Caco-2 (cell line): ENCODE data around the gene NOLC1. TPM values are rescaled to one million over a fixed set of nuclear protein-coding genes. Genes with fewer than 3 reads are reported as not detected.

Source experiments
- Bru-seq: library from RNA; stranded (reverse); fragments of 400-500 nt; gene quantifications from one replicate; lab custom pipeline; 2021; lab: Mats Ljungman, UMichigan
- BruChase-seq, 2 experiments: library from RNA; stranded (reverse); fragments of 400-500 nt; gene quantifications; one replicate each; lab custom pipeline; 2021; lab: Mats Ljungman, UMichigan
- BruUV-seq: library from RNA; stranded (reverse); fragments of 400-500 nt; replicated peaks from 2 replicates; lab custom pipeline; 2021; lab: Mats Ljungman, UMichigan
- CTCF ChIA-PET: fragments of 300-600 bp; sonication (Branson Sonifier 250); formaldehyde crosslinking; loops from one replicate; lab custom pipeline; 2022; ENCODE audit warnings: antibody characterized with exemption; lab: Charles Lee
- POLR2A ChIA-PET: fragments of 300-600 bp; sonication (Branson Sonifier 250); formaldehyde crosslinking; loops from one replicate; lab custom pipeline; 2022; ENCODE audit warnings: antibody characterized with exemption; lab: Charles Lee
- DNase-seq, 2 experiments: peaks; one replicate each; pipeline versions ENCODE4 v3.0.0 to v3.0.0-alpha.2; 2020 to 2022
- H3K27me3 ChIP-seq: replicated peaks from 2 replicates; pipeline ENCODE4 v1.6.0; 2011; ENCODE audit warnings: low read length; ENCODE audit not compliant: control insufficient read depth, insufficient read depth
- H3K36me3 ChIP-seq: 2 replicates; pipeline ENCODE4 v1.5.1; 2011; ENCODE audit warnings: low read length; ENCODE audit not compliant: control insufficient read depth, insufficient read depth
- H3K4me1 ChIP-seq: fragments of 250-450 bp; sonication (Bioruptor Pico); 2 replicates; pipeline ENCODE4 v1.5.1; 2020; ENCODE audit warnings: mild to moderate bottlenecking
- H3K4me3 ChIP-seq: 2 replicates; pipeline ENCODE4 v1.5.1; 2011; ENCODE audit warnings: low read depth, mild to moderate bottlenecking, control low read depth, low read length
- H3K9me3 ChIP-seq: fragments of 250-450 bp; sonication (Bioruptor Pico); 2 replicates; pipeline ENCODE4 v1.5.1; 2020; ENCODE audit warnings: mild to moderate bottlenecking, moderate library complexity
- H3K27ac Mint-ChIP-seq: one replicate; pipeline ENCODE4 v1.8.0; 2022; ENCODE audit warnings: mixed read lengths; ENCODE audit not compliant: unreplicated experiment
- H3K27me3 Mint-ChIP-seq: one replicate; pipeline ENCODE4 v1.8.0; 2022; ENCODE audit warnings: mixed read lengths; ENCODE audit not compliant: insufficient read depth, unreplicated experiment
- H3K36me3 Mint-ChIP-seq: one replicate; pipeline ENCODE4 v1.8.0; 2022; ENCODE audit warnings: mild to moderate bottlenecking, mixed read lengths; ENCODE audit not compliant: insufficient read depth, unreplicated experiment
- H3K4me1 Mint-ChIP-seq: one replicate; pipeline ENCODE4 v1.8.0; 2022; ENCODE audit warnings: low read depth, mixed read lengths; ENCODE audit not compliant: unreplicated experiment
- H3K4me3 Mint-ChIP-seq: one replicate; pipeline ENCODE4 v1.8.0; 2022; ENCODE audit warnings: mild to moderate bottlenecking, moderate library complexity, mixed read lengths; ENCODE audit not compliant: unreplicated experiment
- H3K9me3 Mint-ChIP-seq: one replicate; pipeline ENCODE4 v1.8.0; 2022; ENCODE audit warnings: mixed read lengths; ENCODE audit not compliant: unreplicated experiment
- CTCF ChIP-seq, 2 experiments: fragments of 200-600 bp in 1 of 2; IDR thresholded peaks; 1 replicate in 1 of 2; 2 replicates in 1 of 2; pipeline versions ENCODE4 v1.5.1 to v1.8.0; 2011 to 2022; ENCODE audit warnings: antibody characterized with exemption in 1 of 2, control low read depth in 1 of 2, inconsistent platforms in 1 of 2, low read depth in 1 of 2, low read length in 1 of 2, mild to moderate bottlenecking in 1 of 2, moderate library complexity in 1 of 2; ENCODE audit not compliant: insufficient read depth in 1 of 2, severe bottlenecking in 1 of 2, unreplicated experiment in 1 of 2
- intact Hi-C: fragments of 100-400 bp; cut with micrococcal nuclease; formaldehyde crosslinking; loops from one replicate; pipeline ENCODE4 v1.10.0; 2022; ENCODE audit not compliant: unreplicated experiment
- long read RNA-seq: library from polyadenylated mRNA; stranded (forward); transcript quantifications from one replicate; pipeline ENCODE4 v2.0.0, GENCODE V29; 2022
- total RNA-seq: library from RNA; stranded (reverse); gene quantifications from 2 replicates; pipeline ENCODE4 v1.2.3, GENCODE V29; 2022

The NOLC1 gene
- total RNA-seq (137 and 147 TPM in 2 replicates), Bru-seq, nascent RNA (percentile 97 among the genes with signal in this experiment), BruChase-seq, experiment 1, labeled RNA remaining after a 2-hour chase (percentile 99 among the genes with signal in this experiment), BruChase-seq, experiment 2, labeled RNA remaining after a 6-hour chase (percentile 99 among the genes with signal in this experiment)
- long read RNA-seq, transcript NOLC1-207 (13 exons, 2,441 nt), result major isoform, 136 of 364 reads
- long read RNA-seq, transcript NOLC1-202 (13 exons, 3,967 nt), result minor isoform, 26 of 364 reads
- long read RNA-seq, transcript NOLC1-209 (13 exons, 3,932 nt), result minor isoform, 97 of 364 reads
- long read RNA-seq, partial matches to known transcripts, result 53 of 364 reads
- long read RNA-seq, other reads (novel, unspliced or antisense), result 51 of 364 reads

- peak; percentile 99 for DNase-seq
- ChIA-PET POLR2A (interaction anchor here (0.6 to 1.6 kb wide), 6 partner anchors 8 to 94 kb away, joined by 4 to 7 read pairs (median 5); partner anchors contain the start of gene GBF1), CTCF (interaction anchor here (0.5 to 1.4 kb wide), 5 partner anchors 17 to 350 kb away, joined by 3 to 7 read pairs (median 3); partner anchors contain the start of gene ACTR1A)
- H3K4me3 ChIP-seq, result peak within 1 kb of the TSS; percentile 87
- no peaks in the 10 kb centered on the region for H3K27me3 ChIP-seq
- peaks cover 26% of the 10 kb centered on the region for H3K4me1 ChIP-seq
- no TSS peak for BruUV-seq
- TF ChIP-seq CTCF (IDR thresholded peaks at IDR 0.05; ENCODE audit: insufficient read depth in 1 of 2, low read depth in 1 of 2, low read length in 1 of 2, severe bottlenecking in 1 of 2, unreplicated experiment in 1 of 2), result no peak
- H3K36me3 ChIP-seq, result peaks cover 8% of the 10 kb centered on the region
- Mint-ChIP-seq H3K9me3 (no peaks in the 10 kb centered on the region), H3K4me3 (peak within 1 kb of the TSS; percentile 91), H3K4me1 (peaks cover 30% of the 10 kb centered on the region), H3K27ac (peak within 1 kb of the TSS; percentile 99), H3K36me3 (peaks cover 97% of the 10 kb centered on the region), H3K27me3 (no peaks in the 10 kb centered on the region)
- intact Hi-C loops, result loop anchor here (1.0 to 5.0 kb wide), 3 partner anchors 20 to 350 kb away; partner anchors contain the start of genes ACTR1A and GBF1
- H3K9me3 ChIP-seq, result no peaks in the 10 kb centered on the region
These were observed at the start of gene NOLC1 for GRCh38 chr10:102151774-102152544. NOLC1 (plus strand) TSS chr10:102152389; CDS start chr10:102152411, 22 bp downstream.

GRCh38 chr10:102102421-102102820 is 49.8 kb upstream of the NOLC1 start:
- H3K27ac Mint-ChIP-seq, result no peak overlapping the region
- no peaks in the 10 kb centered on the region for H3K36me3 Mint-ChIP-seq
- ChIA-PET POLR2A (interaction anchor here (2.0 kb wide), 1 partner anchor 13 kb away, joined by 7 read pairs; no protein-coding TSS in a partner anchor), CTCF (interaction anchor here (0.7 kb wide), 1 partner anchor 10 kb away, joined by 3 read pairs; no protein-coding TSS in a partner anchor)
- no peaks in the 10 kb centered on the region for H3K9me3 Mint-ChIP-seq
- H3K9me3 ChIP-seq, result no peaks in the 10 kb centered on the region
- H3K36me3 ChIP-seq, result peaks cover 1% of the 10 kb centered on the region; the same call in 1 of the 2 replicates
- H3K4me1 Mint-ChIP-seq, result no peaks in the 10 kb centered on the region
- no peaks in the 10 kb centered on the region for H3K27me3 ChIP-seq
- H3K4me1 ChIP-seq, result no peaks in the 10 kb centered on the region
- TF ChIP-seq CTCF (IDR thresholded peaks at IDR 0.05; ENCODE audit: insufficient read depth in 1 of 2, low read depth in 1 of 2, low read length in 1 of 2, severe bottlenecking in 1 of 2, unreplicated experiment in 1 of 2), result no peak
- intact Hi-C loops, result no loop called here
- H3K4me3 ChIP-seq, result no peak overlapping the region
- DNase-seq, result no peak
- H3K27me3 Mint-ChIP-seq, result no peaks in the 10 kb centered on the region
- no TSS peak for BruUV-seq
- H3K4me3 Mint-ChIP-seq, result no peak overlapping the region

- Mint-ChIP-seq H3K4me1 (no peaks in the 10 kb centered on the region), H3K9me3 (no peaks in the 10 kb centered on the region), H3K27ac (no peak overlapping the region), H3K36me3 (peaks cover 10% of the 10 kb centered on the region), H3K4me3 (no peak overlapping the region), H3K27me3 (no peaks in the 10 kb centered on the region)
- H3K4me1 ChIP-seq, result no peaks in the 10 kb centered on the region
- POLR2A ChIA-PET, result no interaction called here
- no peaks in the 10 kb centered on the region for H3K9me3 ChIP-seq
- BruUV-seq, result no TSS peak
- H3K4me3 ChIP-seq, result no peak overlapping the region
- CTCF ChIA-PET, result no interaction called here
- no peak for DNase-seq
- no peaks in the 10 kb centered on the region for H3K27me3 ChIP-seq
- H3K36me3 ChIP-seq, result peaks cover 9% of the 10 kb centered on the region
- no peak for TF ChIP-seq CTCF (IDR thresholded peaks at IDR 0.05; ENCODE audit: insufficient read depth in 1 of 2, low read depth in 1 of 2, low read length in 1 of 2, severe bottlenecking in 1 of 2, unreplicated experiment in 1 of 2)
- intact Hi-C loops, result no loop called here
These were observed 45.2 kb upstream of the NOLC1 start for GRCh38 chr10:102106998-102107397.
